ENCODE data around the gene EGFL8. TPM values are rescaled to one million over a fixed set of nuclear protein-coding genes. Genes with fewer than 3 reads are reported as not detected.

Gene EGFL8
- total and polyA plus RNA-seq, 9 of the 15 experiments (the other 6 are each of a cell fraction or from before 2014, with no cell fraction given), result 2.2 to 47.4 (median 14.2) TPM

DNA sequence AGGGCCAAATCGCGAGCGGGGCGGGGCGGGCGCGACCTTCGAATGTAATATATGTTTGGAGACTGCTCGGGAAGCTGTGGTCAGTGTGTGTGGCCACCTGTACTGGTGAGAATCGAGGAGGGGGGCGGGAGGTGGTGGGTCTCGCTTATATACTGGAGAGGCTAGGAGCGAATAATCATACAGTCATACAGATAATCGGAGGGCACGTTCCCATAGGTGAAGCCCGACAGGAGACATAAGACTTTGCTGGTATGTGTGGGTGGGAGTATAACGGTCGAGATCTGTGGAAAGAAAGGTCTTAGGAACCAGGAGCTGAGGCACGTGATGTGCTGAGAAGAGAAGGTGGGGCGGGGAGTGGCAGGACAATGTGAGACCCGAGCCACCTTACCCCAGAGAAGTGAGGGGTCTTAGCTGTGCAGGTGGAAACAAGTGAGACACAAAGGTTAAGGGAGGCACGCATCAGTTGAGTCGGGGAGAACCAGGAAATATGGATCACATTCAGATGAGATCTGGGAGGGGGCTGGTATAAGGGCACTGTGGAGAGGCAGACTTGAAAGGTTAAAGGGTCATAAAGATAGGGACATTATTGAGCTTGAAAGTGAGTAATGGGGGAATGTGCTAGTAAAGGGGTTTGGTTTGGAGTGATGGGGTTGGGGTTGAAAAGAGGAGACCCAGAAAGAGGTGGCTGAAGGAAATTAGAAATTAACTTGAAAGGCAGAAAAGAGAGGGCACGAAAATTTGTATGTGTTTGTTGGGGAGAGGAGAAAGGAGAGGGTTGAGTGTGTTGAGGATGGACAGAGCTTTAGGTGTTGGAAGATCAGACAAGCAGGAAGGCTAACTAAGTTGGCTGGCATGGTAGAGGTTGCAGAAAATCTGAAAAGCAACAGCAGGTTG is 14.4 kb downstream of the EGFL8 start (continued):
- TF ChIP-seq, protein P1, sequence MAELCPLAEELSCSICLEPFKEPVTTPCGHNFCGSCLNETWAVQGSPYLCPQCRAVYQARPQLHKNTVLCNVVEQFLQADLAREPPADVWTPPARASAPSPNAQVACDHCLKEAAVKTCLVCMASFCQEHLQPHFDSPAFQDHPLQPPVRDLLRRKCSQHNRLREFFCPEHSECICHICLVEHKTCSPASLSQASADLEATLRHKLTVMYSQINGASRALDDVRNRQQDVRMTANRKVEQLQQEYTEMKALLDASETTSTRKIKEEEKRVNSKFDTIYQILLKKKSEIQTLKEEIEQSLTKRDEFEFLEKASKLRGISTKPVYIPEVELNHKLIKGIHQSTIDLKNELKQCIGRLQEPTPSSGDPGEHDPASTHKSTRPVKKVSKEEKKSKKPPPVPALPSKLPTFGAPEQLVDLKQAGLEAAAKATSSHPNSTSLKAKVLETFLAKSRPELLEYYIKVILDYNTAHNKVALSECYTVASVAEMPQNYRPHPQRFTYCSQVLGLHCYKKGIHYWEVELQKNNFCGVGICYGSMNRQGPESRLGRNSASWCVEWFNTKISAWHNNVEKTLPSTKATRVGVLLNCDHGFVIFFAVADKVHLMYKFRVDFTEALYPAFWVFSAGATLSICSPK (IDR thresholded peaks at IDR 0.05; ENCODE audit: borderline replicate concordance), result 0 out of 2 replicates have a peak, but pooled peaks have one; percentile 69
- TF ChIP-seq BDP1 (IDR thresholded peaks at IDR 0.05; ENCODE audit: insufficient read depth, insufficient read length) (no peak), SRF (CRISPR knock-in tag; IDR thresholded peaks at IDR 0.05) (peak; percentile 27 to 65; a peak in 1 of 4 replicates), PHB2 (IDR thresholded peaks at IDR 0.05; ENCODE audit: low read depth) (0 out of 2 replicates have a peak, but pooled peaks have one; percentile 20), SNRNP70 (optimal IDR thresholded peaks at IDR 0.05; ENCODE audit: low read depth, low read length) (no peak), PCBP2 (IDR thresholded peaks at IDR 0.05; ENCODE audit: low read depth, low read length, poor library complexity, severe bottlenecking) (no peak), ZNF121 (CRISPR knock-in tag; conservative IDR thresholded peaks at IDR 0.05) (no peak), GATAD2A (IDR thresholded peaks at IDR 0.05) (peak; percentile 78; the same call in 1 of the 2 replicates), TAF7 (tag; IDR thresholded peaks at IDR 0.05) (peak; percentile 66; the same call in 1 of the 2 replicates), HNRNPK (IDR thresholded peaks at IDR 0.05; ENCODE audit: low read depth, low read length, poor library complexity, severe bottlenecking) (no peak), SAP30 (IDR thresholded peaks at IDR 0.05; ENCODE audit: borderline replicate concordance, insufficient read depth, low read depth, low read length, poor library complexity, severe bottlenecking) (no peak), ILF3 (IDR thresholded peaks at IDR 0.05; ENCODE audit: borderline replicate concordance) (no peak), ETV5 (CRISPR knock-in tag; IDR thresholded peaks at IDR 0.05; ENCODE audit: low read depth) (peak; percentile 63), ZNF165 (CRISPR knock-in tag; IDR thresholded peaks at IDR 0.05; ENCODE audit: borderline replicate concordance) (no peak), SOX6 (IDR thresholded peaks at IDR 0.05) (no peak), PPARD (CRISPR knock-in tag; IDR thresholded peaks at IDR 0.05) (no peak), ZNF324 (CRISPR knock-in tag; IDR thresholded peaks at IDR 0.05) (no peak), NR1H2 (CRISPR knock-in tag; IDR thresholded peaks at IDR 0.05) (0 out of 2 replicates have a peak, but pooled peaks have one; percentile 52), ZNF589 (CRISPR knock-in tag; IDR thresholded peaks at IDR 0.05; ENCODE audit: low read depth) (peak; percentile 24; the same call in 1 of the 2 replicates)
- TF ChIP-seq, protein P2, sequence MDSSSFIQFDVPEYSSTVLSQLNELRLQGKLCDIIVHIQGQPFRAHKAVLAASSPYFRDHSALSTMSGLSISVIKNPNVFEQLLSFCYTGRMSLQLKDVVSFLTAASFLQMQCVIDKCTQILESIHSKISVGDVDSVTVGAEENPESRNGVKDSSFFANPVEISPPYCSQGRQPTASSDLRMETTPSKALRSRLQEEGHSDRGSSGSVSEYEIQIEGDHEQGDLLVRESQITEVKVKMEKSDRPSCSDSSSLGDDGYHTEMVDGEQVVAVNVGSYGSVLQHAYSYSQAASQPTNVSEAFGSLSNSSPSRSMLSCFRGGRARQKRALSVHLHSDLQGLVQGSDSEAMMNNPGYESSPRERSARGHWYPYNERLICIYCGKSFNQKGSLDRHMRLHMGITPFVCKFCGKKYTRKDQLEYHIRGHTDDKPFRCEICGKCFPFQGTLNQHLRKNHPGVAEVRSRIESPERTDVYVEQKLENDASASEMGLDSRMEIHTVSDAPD (CRISPR knock-in tag; IDR thresholded peaks at IDR 0.05), result no peak
- TF ChIP-seq, protein P3, sequence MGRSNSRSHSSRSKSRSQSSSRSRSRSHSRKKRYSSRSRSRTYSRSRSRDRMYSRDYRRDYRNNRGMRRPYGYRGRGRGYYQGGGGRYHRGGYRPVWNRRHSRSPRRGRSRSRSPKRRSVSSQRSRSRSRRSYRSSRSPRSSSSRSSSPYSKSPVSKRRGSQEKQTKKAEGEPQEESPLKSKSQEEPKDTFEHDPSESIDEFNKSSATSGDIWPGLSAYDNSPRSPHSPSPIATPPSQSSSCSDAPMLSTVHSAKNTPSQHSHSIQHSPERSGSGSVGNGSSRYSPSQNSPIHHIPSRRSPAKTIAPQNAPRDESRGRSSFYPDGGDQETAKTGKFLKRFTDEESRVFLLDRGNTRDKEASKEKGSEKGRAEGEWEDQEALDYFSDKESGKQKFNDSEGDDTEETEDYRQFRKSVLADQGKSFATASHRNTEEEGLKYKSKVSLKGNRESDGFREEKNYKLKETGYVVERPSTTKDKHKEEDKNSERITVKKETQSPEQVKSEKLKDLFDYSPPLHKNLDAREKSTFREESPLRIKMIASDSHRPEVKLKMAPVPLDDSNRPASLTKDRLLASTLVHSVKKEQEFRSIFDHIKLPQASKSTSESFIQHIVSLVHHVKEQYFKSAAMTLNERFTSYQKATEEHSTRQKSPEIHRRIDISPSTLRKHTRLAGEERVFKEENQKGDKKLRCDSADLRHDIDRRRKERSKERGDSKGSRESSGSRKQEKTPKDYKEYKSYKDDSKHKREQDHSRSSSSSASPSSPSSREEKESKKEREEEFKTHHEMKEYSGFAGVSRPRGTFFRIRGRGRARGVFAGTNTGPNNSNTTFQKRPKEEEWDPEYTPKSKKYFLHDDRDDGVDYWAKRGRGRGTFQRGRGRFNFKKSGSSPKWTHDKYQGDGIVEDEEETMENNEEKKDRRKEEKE (IDR thresholded peaks at IDR 0.05; ENCODE audit: borderline replicate concordance in 1 of 2, control insufficient read depth in 1 of 2, low read depth in 2 of 2, low read length in 1 of 2), result no peak

All from K562 (cell line).